ENCODE data around the gene ID1.
A peak's percentile ranks its signal among the peaks of the same experiment; 100 is the strongest.

Gene ID1, protein sequence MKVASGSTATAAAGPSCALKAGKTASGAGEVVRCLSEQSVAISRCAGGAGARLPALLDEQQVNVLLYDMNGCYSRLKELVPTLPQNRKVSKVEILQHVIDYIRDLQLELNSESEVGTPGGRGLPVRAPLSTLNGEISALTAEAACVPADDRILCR

DNA sequence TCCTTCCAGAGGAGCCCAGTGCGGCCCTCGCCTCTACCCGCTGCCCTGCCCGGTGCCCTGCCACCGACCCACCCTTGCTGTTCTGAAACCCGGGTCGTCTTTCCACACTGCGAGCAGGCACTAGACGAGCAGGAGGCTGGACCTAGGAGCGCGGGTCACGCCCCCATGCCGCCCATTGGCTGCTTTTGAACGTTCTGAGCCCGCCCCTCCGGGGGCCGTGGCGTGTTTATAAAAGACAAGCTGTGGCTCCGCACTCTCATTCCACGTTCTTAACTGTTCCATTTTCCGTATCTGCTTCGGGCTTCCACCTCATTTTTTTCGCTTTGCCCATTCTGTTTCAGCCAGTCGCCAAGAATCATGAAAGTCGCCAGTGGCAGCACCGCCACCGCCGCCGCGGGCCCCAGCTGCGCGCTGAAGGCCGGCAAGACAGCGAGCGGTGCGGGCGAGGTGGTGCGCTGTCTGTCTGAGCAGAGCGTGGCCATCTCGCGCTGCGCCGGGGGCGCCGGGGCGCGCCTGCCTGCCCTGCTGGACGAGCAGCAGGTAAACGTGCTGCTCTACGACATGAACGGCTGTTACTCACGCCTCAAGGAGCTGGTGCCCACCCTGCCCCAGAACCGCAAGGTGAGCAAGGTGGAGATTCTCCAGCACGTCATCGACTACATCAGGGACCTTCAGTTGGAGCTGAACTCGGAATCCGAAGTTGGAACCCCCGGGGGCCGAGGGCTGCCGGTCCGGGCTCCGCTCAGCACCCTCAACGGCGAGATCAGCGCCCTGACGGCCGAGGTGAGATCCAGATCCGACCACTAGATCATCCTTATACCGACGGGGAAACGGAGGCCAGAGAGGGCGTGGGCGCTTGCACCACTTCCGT, at the start of gene ID1:
Gene ID1 (plus strand): TSS at position 259 of the 871 bp plus-strand sequence. CDS start 99 bp downstream, at position 358.
- TF ChIP-seq, protein P1, sequence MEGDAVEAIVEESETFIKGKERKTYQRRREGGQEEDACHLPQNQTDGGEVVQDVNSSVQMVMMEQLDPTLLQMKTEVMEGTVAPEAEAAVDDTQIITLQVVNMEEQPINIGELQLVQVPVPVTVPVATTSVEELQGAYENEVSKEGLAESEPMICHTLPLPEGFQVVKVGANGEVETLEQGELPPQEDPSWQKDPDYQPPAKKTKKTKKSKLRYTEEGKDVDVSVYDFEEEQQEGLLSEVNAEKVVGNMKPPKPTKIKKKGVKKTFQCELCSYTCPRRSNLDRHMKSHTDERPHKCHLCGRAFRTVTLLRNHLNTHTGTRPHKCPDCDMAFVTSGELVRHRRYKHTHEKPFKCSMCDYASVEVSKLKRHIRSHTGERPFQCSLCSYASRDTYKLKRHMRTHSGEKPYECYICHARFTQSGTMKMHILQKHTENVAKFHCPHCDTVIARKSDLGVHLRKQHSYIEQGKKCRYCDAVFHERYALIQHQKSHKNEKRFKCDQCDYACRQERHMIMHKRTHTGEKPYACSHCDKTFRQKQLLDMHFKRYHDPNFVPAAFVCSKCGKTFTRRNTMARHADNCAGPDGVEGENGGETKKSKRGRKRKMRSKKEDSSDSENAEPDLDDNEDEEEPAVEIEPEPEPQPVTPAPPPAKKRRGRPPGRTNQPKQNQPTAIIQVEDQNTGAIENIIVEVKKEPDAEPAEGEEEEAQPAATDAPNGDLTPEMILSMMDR (IDR thresholded peaks at IDR 0.05; ENCODE audit: low read depth, low read length): no peak
- H3K4me3 ChIP-seq (replicated peaks in 1 of 2; ENCODE audit: low read depth in 2 of 2, low read length in 2 of 2): peak within 1 kb of the TSS; percentile 82 to 91

DNA sequence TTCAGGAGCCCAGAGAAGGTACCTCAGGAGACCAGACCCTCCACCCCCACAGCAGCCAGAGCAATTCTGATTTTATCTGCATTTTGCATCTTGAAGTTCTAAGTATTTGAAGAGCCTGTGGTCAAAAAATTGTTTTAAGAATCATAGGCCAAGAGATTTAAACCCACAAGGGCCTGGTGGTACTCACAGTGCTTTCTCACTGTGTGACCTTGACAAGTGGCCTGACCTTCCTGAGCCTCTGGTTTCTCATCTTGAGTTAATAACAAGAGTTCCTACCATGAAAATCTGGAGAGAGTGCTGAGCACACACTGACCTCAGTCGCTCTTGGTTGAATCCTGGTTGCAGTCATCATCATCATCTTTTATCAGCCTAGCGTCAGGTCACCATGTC, 45.4 kb upstream of the ID1 start:
- no peak overlapping the region for H3K4me3 ChIP-seq (replicated peaks in 1 of 2; ENCODE audit: low read depth in 2 of 2, low read length in 2 of 2)
- TF ChIP-seq, protein P1 (IDR thresholded peaks at IDR 0.05; ENCODE audit: low read depth, low read length): no peak
- DNase-seq (ENCODE audit: low read depth in 2 of 2): peak in 1 of 2 donors; percentile 33

More for the DNA sequence above, at the start of gene ID1:
- DNase-seq (ENCODE audit: low read depth in 2 of 2): peak; percentile 96 to 98

DNA sequence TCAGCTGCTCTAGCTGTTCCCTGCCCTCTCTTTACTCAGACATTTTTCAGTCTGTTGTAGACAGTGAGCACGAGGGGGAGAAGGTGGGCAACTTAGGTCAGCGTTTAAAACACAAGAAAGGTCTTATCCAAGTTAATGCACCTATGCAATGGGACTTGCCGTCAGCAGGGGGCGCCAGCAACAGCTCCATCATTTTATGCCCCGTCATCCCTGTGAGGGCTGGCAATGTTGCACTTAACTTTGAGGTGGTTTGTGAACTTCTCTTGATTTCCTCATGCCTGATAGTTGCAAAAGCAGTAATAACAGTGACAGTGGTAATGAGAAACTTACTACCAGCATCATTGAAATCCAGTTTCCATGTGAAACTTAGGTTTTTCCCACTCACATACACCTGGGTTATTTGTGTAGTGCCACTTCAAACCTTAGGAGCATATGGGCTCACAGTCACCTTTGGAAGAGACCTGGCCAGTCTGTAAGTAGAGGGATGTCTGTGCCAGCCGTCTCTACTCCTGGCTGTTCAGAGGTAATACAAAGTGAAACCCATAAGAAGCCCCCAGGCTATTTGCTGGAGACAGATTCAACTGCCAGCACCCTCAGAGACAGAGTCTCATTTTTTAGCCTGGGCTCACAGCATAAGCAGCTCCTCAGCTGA, 44.9 kb upstream of the ID1 start:
- TF ChIP-seq, protein P1 (IDR thresholded peaks at IDR 0.05; ENCODE audit: low read depth, low read length): peak; percentile 94
- no peak overlapping the region for H3K4me3 ChIP-seq (replicated peaks in 1 of 2; ENCODE audit: low read depth in 2 of 2, low read length in 2 of 2)
- peak; percentile 93 for DNase-seq (ENCODE audit: low read depth in 2 of 2)

DNA sequence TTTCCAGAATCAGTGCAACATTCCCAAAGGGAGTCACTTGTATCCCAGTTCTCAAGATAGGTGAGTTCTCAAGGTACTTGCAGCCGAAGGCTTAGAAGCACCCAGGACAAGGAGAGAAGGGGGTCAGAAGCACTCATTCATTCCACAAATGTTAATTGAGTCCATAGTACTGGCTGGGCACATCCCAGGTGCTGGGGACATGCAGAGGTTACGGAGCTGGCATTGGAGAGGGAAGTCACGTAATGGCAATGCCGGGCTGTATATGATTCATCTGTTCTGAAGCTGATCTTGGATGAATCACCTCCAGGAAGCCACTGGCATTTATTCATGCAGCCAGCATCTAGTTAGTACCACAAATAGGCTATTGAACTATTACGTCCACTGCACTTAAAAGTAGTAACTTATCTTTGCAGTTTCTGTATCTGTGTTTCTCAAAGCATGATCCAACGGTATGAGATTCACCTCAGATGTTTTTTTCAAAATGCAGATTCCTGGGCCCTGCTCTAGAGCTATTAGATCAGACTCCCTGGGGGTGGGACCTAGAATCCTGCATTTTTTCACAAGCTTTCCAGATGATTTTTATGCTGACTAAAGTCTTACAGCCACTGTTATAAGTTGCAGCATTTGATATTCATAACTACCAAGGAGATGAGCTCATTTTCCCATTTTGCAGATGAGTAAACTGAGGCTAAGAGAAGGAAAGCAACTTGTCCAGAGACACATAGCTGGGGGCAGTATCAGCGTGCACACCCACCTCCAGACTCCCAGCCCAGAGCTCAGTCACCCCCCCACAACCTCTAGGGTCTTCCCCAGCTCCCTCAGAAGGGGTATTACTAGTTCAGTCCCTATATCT, 44.1 kb upstream of the ID1 start:
- TF ChIP-seq, protein P1 (IDR thresholded peaks at IDR 0.05; ENCODE audit: low read depth, low read length): no peak
- DNase-seq (ENCODE audit: low read depth in 2 of 2): peak; percentile 92 to 98
- no peak overlapping the region for H3K4me3 ChIP-seq (replicated peaks in 1 of 2; ENCODE audit: low read depth in 2 of 2, low read length in 2 of 2)

DNA sequence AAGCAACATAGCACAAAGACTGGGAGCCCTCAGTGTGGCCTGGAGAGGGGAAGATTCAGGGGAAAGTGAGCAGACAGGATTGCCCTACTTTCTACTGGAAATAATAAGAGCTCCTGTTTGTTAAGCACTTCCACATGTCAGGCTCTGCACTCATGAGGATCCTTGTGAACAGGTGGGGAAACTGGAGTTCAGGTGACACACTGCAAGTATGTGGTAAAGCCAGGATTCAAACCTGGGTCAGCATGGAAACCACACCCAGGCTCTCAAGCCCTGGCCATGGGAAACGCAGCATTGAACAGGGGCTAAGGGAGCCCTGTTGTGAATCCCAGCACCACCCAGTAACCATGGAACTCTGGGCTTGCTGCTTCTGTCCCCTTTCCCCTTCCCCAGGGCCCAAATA, 42.8 kb upstream of the ID1 start:
- no peak for DNase-seq (ENCODE audit: low read depth in 2 of 2)
- H3K4me3 ChIP-seq (replicated peaks in 1 of 2; ENCODE audit: low read depth in 2 of 2, low read length in 2 of 2): no peak overlapping the region
- TF ChIP-seq, protein P1 (IDR thresholded peaks at IDR 0.05; ENCODE audit: low read depth, low read length): no peak

DNA sequence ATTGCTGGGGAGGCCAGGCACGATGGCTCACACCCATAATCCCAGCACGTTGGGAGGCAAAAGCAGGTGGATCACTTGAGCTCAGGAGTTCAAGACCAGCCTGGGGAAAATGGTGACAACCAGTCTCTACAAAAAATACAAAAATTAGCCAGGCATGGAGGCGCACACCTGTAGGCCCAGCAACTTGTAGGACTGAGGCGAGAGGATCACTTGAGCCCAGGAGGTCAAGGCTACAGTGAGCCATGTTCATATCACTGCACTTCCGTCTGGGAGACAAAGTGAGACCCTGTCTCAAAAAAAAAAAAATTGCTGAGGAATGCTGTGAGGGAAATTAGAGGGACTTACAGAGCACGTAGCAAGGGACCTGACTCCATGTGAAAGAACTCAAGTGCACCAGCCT, 40.8 kb upstream of the ID1 start:
- H3K4me3 ChIP-seq (replicated peaks in 1 of 2; ENCODE audit: low read depth in 2 of 2, low read length in 2 of 2): no peak overlapping the region
- DNase-seq (ENCODE audit: low read depth in 2 of 2): no peak
- TF ChIP-seq, protein P1 (IDR thresholded peaks at IDR 0.05; ENCODE audit: low read depth, low read length): no peak
